GM12892 (cell line): ENCODE results near the gene UBB.

Source experiments
- POLR2A ChIP-seq: IDR thresholded peaks from 2 replicates; pipeline ENCODE4 v1.6.1; 2011; ENCODE audit warnings: low read depth, low read length, control low read depth
- POLR2AphosphoS5 ChIP-seq: IDR thresholded peaks from 2 replicates; pipeline ENCODE4 v1.6.1; 2011; ENCODE audit warnings: low read depth, low read length, control low read depth
- TAF1 ChIP-seq: IDR thresholded peaks from 2 replicates; pipeline ENCODE4 v1.6.1; 2011; ENCODE audit warnings: low read depth, mild to moderate bottlenecking, control low read depth, low read length, borderline replicate concordance

DNA sequence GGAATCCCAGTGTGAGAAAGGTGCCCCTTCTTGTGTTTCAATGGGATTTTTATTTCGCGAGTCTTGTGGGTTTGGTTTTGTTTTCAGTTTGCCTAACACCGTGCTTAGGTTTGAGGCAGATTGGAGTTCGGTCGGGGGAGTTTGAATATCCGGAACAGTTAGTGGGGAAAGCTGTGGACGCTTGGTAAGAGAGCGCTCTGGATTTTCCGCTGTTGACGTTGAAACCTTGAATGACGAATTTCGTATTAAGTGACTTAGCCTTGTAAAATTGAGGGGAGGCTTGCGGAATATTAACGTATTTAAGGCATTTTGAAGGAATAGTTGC, 567 bp downstream of the UBB start:
- no peak for TF ChIP-seq POLR2AphosphoS5
- no peak for TF ChIP-seq POLR2A
- TF ChIP-seq TAF1 = no peak
